ENCODE data around the gene ANTXR2. TPM values are rescaled to one million over a fixed set of nuclear protein-coding genes. Genes with fewer than 3 reads are reported as not detected.

The ANTXR2 gene
- total RNA-seq, 1 donor from 2014 or later, result 16.8 TPM

- Histone ChIP-seq H3K27ac (no peak overlapping the region), H3K9me3 (no peaks in the 10 kb centered on the region), H3K27me3 (no peaks in the 10 kb centered on the region), H3K4me1 (no peaks in the 10 kb centered on the region), H3K36me3 (no peaks in the 10 kb centered on the region), H3K4me3 (no peak overlapping the region)
- intact Hi-C loops (cut with DNase I), result no loop called here
- no peak for DNase-seq (ENCODE audit: low spot score in 2 of 2)
- TF ChIP-seq, protein P1, sequence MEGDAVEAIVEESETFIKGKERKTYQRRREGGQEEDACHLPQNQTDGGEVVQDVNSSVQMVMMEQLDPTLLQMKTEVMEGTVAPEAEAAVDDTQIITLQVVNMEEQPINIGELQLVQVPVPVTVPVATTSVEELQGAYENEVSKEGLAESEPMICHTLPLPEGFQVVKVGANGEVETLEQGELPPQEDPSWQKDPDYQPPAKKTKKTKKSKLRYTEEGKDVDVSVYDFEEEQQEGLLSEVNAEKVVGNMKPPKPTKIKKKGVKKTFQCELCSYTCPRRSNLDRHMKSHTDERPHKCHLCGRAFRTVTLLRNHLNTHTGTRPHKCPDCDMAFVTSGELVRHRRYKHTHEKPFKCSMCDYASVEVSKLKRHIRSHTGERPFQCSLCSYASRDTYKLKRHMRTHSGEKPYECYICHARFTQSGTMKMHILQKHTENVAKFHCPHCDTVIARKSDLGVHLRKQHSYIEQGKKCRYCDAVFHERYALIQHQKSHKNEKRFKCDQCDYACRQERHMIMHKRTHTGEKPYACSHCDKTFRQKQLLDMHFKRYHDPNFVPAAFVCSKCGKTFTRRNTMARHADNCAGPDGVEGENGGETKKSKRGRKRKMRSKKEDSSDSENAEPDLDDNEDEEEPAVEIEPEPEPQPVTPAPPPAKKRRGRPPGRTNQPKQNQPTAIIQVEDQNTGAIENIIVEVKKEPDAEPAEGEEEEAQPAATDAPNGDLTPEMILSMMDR (IDR thresholded peaks at IDR 0.05), result no peak
These were observed 18.2 kb upstream of the ANTXR2 start for GRCh38 chr4:80091184-80091583.

DNA sequence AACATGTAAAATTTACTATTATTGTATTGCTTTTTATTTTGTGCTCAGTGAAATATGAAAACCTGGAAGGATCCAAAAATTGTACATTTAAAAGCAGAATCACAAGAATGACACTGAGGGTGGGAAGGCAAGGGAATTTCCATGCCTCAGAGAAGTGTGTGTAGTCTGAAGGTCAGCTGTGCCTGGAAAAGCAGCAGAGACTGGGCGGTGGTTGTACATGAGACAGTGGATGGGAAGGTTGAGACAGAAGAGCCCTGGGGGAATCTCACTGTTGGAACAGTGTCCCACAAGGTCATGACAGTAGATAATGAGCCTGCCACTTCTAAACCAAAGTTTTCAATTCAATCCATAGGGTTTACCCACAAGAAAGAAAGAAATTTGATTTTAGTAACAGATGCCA is 17.1 kb upstream of the ANTXR2 start:
- TF ChIP-seq, protein P1 (IDR thresholded peaks at IDR 0.05), result no peak
- no peak overlapping the region for H3K27ac ChIP-seq
- intact Hi-C loops (cut with DNase I), result no loop called here
- no peak overlapping the region for H3K4me3 ChIP-seq
- H3K27me3 ChIP-seq, result no peaks in the 10 kb centered on the region
- H3K36me3 ChIP-seq, result no peaks in the 10 kb centered on the region
- no peaks in the 10 kb centered on the region for H3K9me3 ChIP-seq
- no peaks in the 10 kb centered on the region for H3K4me1 ChIP-seq
- DNase-seq (ENCODE audit: low spot score in 2 of 2), result no peak

DNA sequence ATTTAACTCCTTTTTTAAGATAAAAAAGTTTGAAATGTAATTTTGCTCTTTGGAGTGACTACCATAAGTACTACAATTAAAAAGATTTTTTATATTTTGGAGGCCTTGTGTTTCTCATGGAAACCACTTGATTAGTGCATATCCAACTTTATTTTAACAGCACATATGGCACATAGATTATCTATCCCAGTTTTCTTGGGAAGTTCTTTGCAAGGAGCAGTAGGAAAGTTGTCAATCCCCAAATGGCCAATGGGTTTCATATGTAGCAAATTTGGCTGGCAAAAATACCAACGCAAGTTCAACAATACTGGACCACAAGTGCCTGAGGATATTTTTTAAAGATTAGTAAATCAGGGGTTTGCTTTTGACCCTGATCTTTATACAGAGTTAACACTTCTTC is 15.4 kb upstream of the ANTXR2 start:
- H3K9me3 ChIP-seq, result no peaks in the 10 kb centered on the region
- H3K27ac ChIP-seq, result no peak overlapping the region
- intact Hi-C loops (cut with DNase I), result no loop called here
- TF ChIP-seq, protein P1 (IDR thresholded peaks at IDR 0.05), result no peak
- no peaks in the 10 kb centered on the region for H3K36me3 ChIP-seq
- no peaks in the 10 kb centered on the region for H3K4me1 ChIP-seq
- H3K4me3 ChIP-seq, result no peak overlapping the region
- H3K27me3 ChIP-seq, result no peaks in the 10 kb centered on the region
- DNase-seq (ENCODE audit: low spot score in 2 of 2), result no peak

GRCh38 chr4:80086296-80086695 is 13.3 kb upstream of the ANTXR2 start:
- TF ChIP-seq, protein P1 (IDR thresholded peaks at IDR 0.05), result no peak
- H3K4me3 ChIP-seq, result no peak overlapping the region
- H3K27ac ChIP-seq, result no peak overlapping the region
- H3K36me3 ChIP-seq, result no peaks in the 10 kb centered on the region
- intact Hi-C loops (cut with DNase I), result no loop called here
- no peak for DNase-seq (ENCODE audit: low spot score in 2 of 2)
- H3K9me3 ChIP-seq, result no peaks in the 10 kb centered on the region
- no peaks in the 10 kb centered on the region for H3K27me3 ChIP-seq
- no peaks in the 10 kb centered on the region for H3K4me1 ChIP-seq

- intact Hi-C loops (cut with DNase I), result no loop called here
- H3K4me3 ChIP-seq, result no peak overlapping the region
- no peak for DNase-seq (ENCODE audit: low spot score in 2 of 2)
- H3K27ac ChIP-seq, result no peak overlapping the region
- H3K9me3 ChIP-seq, result no peaks in the 10 kb centered on the region
- H3K36me3 ChIP-seq, result no peaks in the 10 kb centered on the region
- no peaks in the 10 kb centered on the region for H3K4me1 ChIP-seq
- TF ChIP-seq, protein P1 (IDR thresholded peaks at IDR 0.05), result no peak
- no peaks in the 10 kb centered on the region for H3K27me3 ChIP-seq
These were observed 12.1 kb upstream of the ANTXR2 start for GRCh38 chr4:80085081-80085480.

GRCh38 chr4:80082693-80083092 is 9.7 kb upstream of the ANTXR2 start:
- H3K4me1 ChIP-seq, result no peaks in the 10 kb centered on the region
- no peaks in the 10 kb centered on the region for H3K9me3 ChIP-seq
- DNase-seq (ENCODE audit: low spot score in 2 of 2), result no peak
- TF ChIP-seq, protein P1 (IDR thresholded peaks at IDR 0.05), result no peak
- no peaks in the 10 kb centered on the region for H3K36me3 ChIP-seq
- intact Hi-C loops (cut with DNase I), result no loop called here
- no peaks in the 10 kb centered on the region for H3K27me3 ChIP-seq
- no peak overlapping the region for H3K27ac ChIP-seq
- no peak overlapping the region for H3K4me3 ChIP-seq

All from ascending aorta (tissue), 2 donors.